OCI-LY1 (cell line): Measurements from ENCODE around the gene XRCC4.

Experiments
- H2AFZ ChIP-seq: fragments of 200-600 bp; sonication (generic), shearing (Covaris generic); 2 replicates; pipeline ENCODE4 v1.6.0; 2014; ENCODE audit warnings: antibody characterized with exemption, mild to moderate bottlenecking, low read length
- H3F3A ChIP-seq: fragments of 200-600 bp; sonication (generic), shearing (Covaris generic); 2 replicates; pipeline ENCODE4 v1.6.0; 2014; ENCODE audit warnings: mild to moderate bottlenecking, antibody characterized with exemption, low read length, moderate library complexity; ENCODE audit not compliant: insufficient read depth
- H3K27ac ChIP-seq: fragments of 200-600 bp; sonication (generic); 2 replicates; pipeline ENCODE4 v1.5.1; 2014; ENCODE audit warnings: low read length, mixed run types, mild to moderate bottlenecking, low read depth; ENCODE audit not compliant: poor library complexity, severe bottlenecking
- H3K27me3 ChIP-seq: fragments of 200-600 bp; sonication (generic); 2 replicates; pipeline ENCODE4 v1.6.0; 2014; ENCODE audit warnings: antibody characterized with exemption, mild to moderate bottlenecking, low read length, moderate library complexity; ENCODE audit not compliant: insufficient read depth
- H3K36me3 ChIP-seq: fragments of 200-600 bp; sonication (generic); 2 replicates; pipeline ENCODE4 v1.6.1; 2014; ENCODE audit warnings: mild to moderate bottlenecking, antibody characterized with exemption, low read length, moderate library complexity, mixed read lengths; ENCODE audit not compliant: insufficient read depth
- H3K4me1 ChIP-seq: fragments of 200-600 bp; sonication (generic); 2 replicates; pipeline ENCODE4 v1.5.1; 2014; ENCODE audit warnings: mild to moderate bottlenecking, low read length, moderate library complexity; ENCODE audit not compliant: insufficient read depth, severe bottlenecking
- H3K4me2 ChIP-seq: fragments of 200-600 bp; sonication (generic), shearing (Covaris generic); 2 replicates; pipeline ENCODE4 v1.6.1; 2014; ENCODE audit warnings: low read length
- H3K4me3 ChIP-seq: fragments of 200-600 bp; sonication (generic); 2 replicates; pipeline ENCODE4 v1.5.1; 2014; ENCODE audit warnings: low read length, low read depth, mild to moderate bottlenecking, mixed read lengths; ENCODE audit not compliant: poor library complexity, severe bottlenecking
- H3K79me2 ChIP-seq: fragments of 200-600 bp; shearing (Covaris generic); 2 replicates; pipeline ENCODE4 v1.6.1; 2016; ENCODE audit warnings: mixed run types, low read length, mixed read lengths; ENCODE audit not compliant: insufficient read depth
- H3K9ac ChIP-seq: fragments of 200-600 bp; sonication (generic), shearing (Covaris generic); 2 replicates; pipeline ENCODE4 v1.6.1; 2014; ENCODE audit warnings: mild to moderate bottlenecking, low read length, mixed read lengths
- H3K9me2 ChIP-seq: fragments of 200-600 bp; sonication (generic), shearing (Covaris generic); 2 replicates; pipeline ENCODE4 v1.6.1; 2014; ENCODE audit warnings: low read depth, mild to moderate bottlenecking, low read length, mixed read lengths
- H3K9me3 ChIP-seq: fragments of 200-600 bp; shearing (Covaris generic); 2 replicates; pipeline ENCODE4 v1.6.1; 2014; ENCODE audit warnings: low read length, mixed read lengths
- H4K20me1 ChIP-seq: fragments of 200-600 bp; sonication (generic), shearing (Covaris generic); 2 replicates; pipeline ENCODE4 v1.6.0; 2016; ENCODE audit warnings: mild to moderate bottlenecking, low read length; ENCODE audit not compliant: insufficient read depth
- EZH2 ChIP-seq: fragments of 200-600 bp; sonication (generic), shearing (Covaris generic); IDR thresholded peaks from 2 replicates; pipeline ENCODE4 v1.8.0; 2017; ENCODE audit warnings: borderline replicate concordance, mixed run types, mild to moderate bottlenecking, antibody characterized with exemption, low read length, moderate library complexity, mixed read lengths
- TF ChIP-seq, protein P1 (sequence below): fragments of 200-600 bp; sonication (generic), shearing (Covaris generic); IDR thresholded peaks from 2 replicates; pipeline ENCODE4 v1.5.1; 2017; ENCODE audit warnings: mild to moderate bottlenecking, antibody characterized with exemption, low read length, moderate library complexity, mixed read lengths

The XRCC4 gene

GRCh38 chr5:83146441-83146840 is 69.1 kb downstream of the XRCC4 start:
- H3K79me2 ChIP-seq, result no peaks in the 10 kb centered on the region
- no peak overlapping the region for H3K9ac ChIP-seq
- no peaks in the 10 kb centered on the region for H3K27me3 ChIP-seq
- H2AFZ ChIP-seq, result no peak overlapping the region
- H3K4me2 ChIP-seq, result no peak overlapping the region
- H3K27ac ChIP-seq, result no peak overlapping the region
- H3K36me3 ChIP-seq, result no peaks in the 10 kb centered on the region
- H4K20me1 ChIP-seq, result no peaks in the 10 kb centered on the region
- H3F3A ChIP-seq, result no peaks in the 10 kb centered on the region
- H3K9me3 ChIP-seq, result no peaks in the 10 kb centered on the region
- no peaks in the 10 kb centered on the region for H3K4me1 ChIP-seq
- H3K9me2 ChIP-seq, result no peaks in the 10 kb centered on the region
- H3K4me3 ChIP-seq, result no peak overlapping the region
- no peak for TF ChIP-seq EZH2
- TF ChIP-seq, protein P1, sequence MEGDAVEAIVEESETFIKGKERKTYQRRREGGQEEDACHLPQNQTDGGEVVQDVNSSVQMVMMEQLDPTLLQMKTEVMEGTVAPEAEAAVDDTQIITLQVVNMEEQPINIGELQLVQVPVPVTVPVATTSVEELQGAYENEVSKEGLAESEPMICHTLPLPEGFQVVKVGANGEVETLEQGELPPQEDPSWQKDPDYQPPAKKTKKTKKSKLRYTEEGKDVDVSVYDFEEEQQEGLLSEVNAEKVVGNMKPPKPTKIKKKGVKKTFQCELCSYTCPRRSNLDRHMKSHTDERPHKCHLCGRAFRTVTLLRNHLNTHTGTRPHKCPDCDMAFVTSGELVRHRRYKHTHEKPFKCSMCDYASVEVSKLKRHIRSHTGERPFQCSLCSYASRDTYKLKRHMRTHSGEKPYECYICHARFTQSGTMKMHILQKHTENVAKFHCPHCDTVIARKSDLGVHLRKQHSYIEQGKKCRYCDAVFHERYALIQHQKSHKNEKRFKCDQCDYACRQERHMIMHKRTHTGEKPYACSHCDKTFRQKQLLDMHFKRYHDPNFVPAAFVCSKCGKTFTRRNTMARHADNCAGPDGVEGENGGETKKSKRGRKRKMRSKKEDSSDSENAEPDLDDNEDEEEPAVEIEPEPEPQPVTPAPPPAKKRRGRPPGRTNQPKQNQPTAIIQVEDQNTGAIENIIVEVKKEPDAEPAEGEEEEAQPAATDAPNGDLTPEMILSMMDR, result no peak

GRCh38 chr5:83147593-83147992 is 70.2 kb downstream of the XRCC4 start:
- Histone ChIP-seq H3K9ac (no peak overlapping the region), H3K79me2 (no peaks in the 10 kb centered on the region)

DNA sequence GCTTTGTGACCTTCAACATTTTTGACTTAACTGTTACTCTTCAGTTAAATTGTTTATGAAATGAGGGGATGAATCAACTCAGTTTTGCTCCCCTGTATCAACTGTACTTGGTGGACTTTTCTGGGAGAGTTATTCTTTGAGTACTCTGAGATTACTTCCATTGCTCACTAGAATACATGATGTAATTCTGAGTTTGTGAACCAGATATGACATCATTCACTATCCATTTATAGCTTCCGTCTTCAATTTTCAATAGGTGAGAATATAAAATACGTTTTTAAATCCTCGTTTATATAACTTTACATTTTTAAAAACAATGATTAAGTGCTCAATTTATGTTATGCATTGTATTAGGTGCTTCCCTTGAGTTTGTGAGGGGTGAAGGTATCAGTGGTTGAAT is 71.0 kb downstream of the XRCC4 start:
- H3K4me3 ChIP-seq, result no peak overlapping the region
- H3K4me2 ChIP-seq, result no peak overlapping the region
- no peak overlapping the region for H3K27ac ChIP-seq
- H3K4me1 ChIP-seq, result no peaks in the 10 kb centered on the region
- no peaks in the 10 kb centered on the region for H3F3A ChIP-seq
- no peak overlapping the region for H2AFZ ChIP-seq
- no peaks in the 10 kb centered on the region for H4K20me1 ChIP-seq
- H3K9me3 ChIP-seq, result no peaks in the 10 kb centered on the region
- no peaks in the 10 kb centered on the region for H3K36me3 ChIP-seq
- no peaks in the 10 kb centered on the region for H3K27me3 ChIP-seq
- H3K9me2 ChIP-seq, result no peaks in the 10 kb centered on the region
- H3K9ac ChIP-seq, result no peak overlapping the region
- H3K79me2 ChIP-seq, result no peaks in the 10 kb centered on the region
- TF ChIP-seq EZH2, result no peak

More at GRCh38 chr5:83147593-83147992, 70.2 kb downstream of the XRCC4 start:
- no peaks in the 10 kb centered on the region for H3K9me3 ChIP-seq
- H3K27ac ChIP-seq, result no peak overlapping the region
- H4K20me1 ChIP-seq, result no peaks in the 10 kb centered on the region
- no peaks in the 10 kb centered on the region for H3K27me3 ChIP-seq
- H3K4me2 ChIP-seq, result no peak overlapping the region
- H3K4me3 ChIP-seq, result no peak overlapping the region
- no peak overlapping the region for H2AFZ ChIP-seq
- no peaks in the 10 kb centered on the region for H3K9me2 ChIP-seq
- no peak for TF ChIP-seq EZH2
- TF ChIP-seq, protein P1, result no peak
- H3K36me3 ChIP-seq, result no peaks in the 10 kb centered on the region
- H3F3A ChIP-seq, result no peaks in the 10 kb centered on the region
- no peaks in the 10 kb centered on the region for H3K4me1 ChIP-seq

GRCh38 chr5:83149671-83150070 is 72.3 kb downstream of the XRCC4 start:
- no peak for TF ChIP-seq EZH2
- TF ChIP-seq, protein P1, result no peak
- Histone ChIP-seq H3K27ac (no peak overlapping the region), H3K36me3 (no peaks in the 10 kb centered on the region), H3K4me3 (no peak overlapping the region), H3F3A (no peaks in the 10 kb centered on the region), H2AFZ (no peak overlapping the region), H4K20me1 (no peaks in the 10 kb centered on the region), H3K9me2 (no peaks in the 10 kb centered on the region), H3K27me3 (no peaks in the 10 kb centered on the region), H3K9ac (no peak overlapping the region), H3K79me2 (no peaks in the 10 kb centered on the region), H3K4me2 (no peak overlapping the region), H3K4me1 (no peaks in the 10 kb centered on the region), H3K9me3 (no peaks in the 10 kb centered on the region)
